Psoas muscle (tissue), 8 donors: Measurements from ENCODE around the gene PAF1. TPM values are rescaled to one million over a fixed set of nuclear protein-coding genes. Genes with fewer than 3 reads are reported as not detected.

Experiments used
- ATAC-seq, 4 donors: fragments of 200-7000 bp; cut with Tn5 transposase; one replicate each; pipeline ENCODE4 v1.9.1; 2020; ENCODE audit warnings: moderate library complexity in 3 of 4, mild to moderate bottlenecking in 2 of 4
- DNase-seq, 2 donors: peaks; one replicate each; pipeline ENCODE4 v3.0.0-alpha.2; 2020
- H3K27ac ChIP-seq: fragments of 200-600 bp; one replicate; pipeline ENCODE4 v1.8.0; 2022
- H3K27me3 ChIP-seq, 3 donors: fragments of 200-600 bp in 1 of 3; one replicate each; pipeline versions ENCODE4 v1.6.1 to v1.8.0; 2013 to 2022; ENCODE audit warnings: low read length in 2 of 3, mild to moderate bottlenecking in 2 of 3, moderate library complexity in 1 of 3; ENCODE audit not compliant: insufficient read depth in 3 of 3
- H3K36me3 ChIP-seq, 2 donors: fragments of 200-600 bp in 1 of 2; one replicate each; pipeline versions ENCODE4 v1.6.1 to v1.8.0; 2013 to 2022; ENCODE audit warnings: low read depth in 1 of 2, mild to moderate bottlenecking in 1 of 2, moderate library complexity in 1 of 2; ENCODE audit not compliant: insufficient read depth in 1 of 2
- H3K4me1 ChIP-seq: fragments of 200-600 bp; one replicate; pipeline ENCODE4 v1.8.0; 2022
- H3K4me3 ChIP-seq: fragments of 200-600 bp; one replicate; pipeline ENCODE4 v1.8.0; 2022; ENCODE audit warnings: mild to moderate bottlenecking
- H3K9me3 ChIP-seq: fragments of 200-600 bp; one replicate; pipeline ENCODE4 v1.8.0; 2022
- CTCF ChIP-seq: fragments of 200-600 bp; IDR thresholded peaks from one replicate; pipeline ENCODE4 v1.8.0; 2022; ENCODE audit warnings: antibody characterized with exemption
- WGBS, 3 donors: extraction: QIAGEN DNeasy Blood & Tissue Kit; methylation state at CpG; one replicate each; pipeline versions ENCODE4 v1.1.6 to v1.1.7; 2013; 5-methylcytosine and 5-hydroxymethylcytosine counted together
- intact Hi-C, 2 donors: fragments of 100-400 bp; cut with DNase I; formaldehyde crosslinking; loops; one replicate each; pipeline versions ENCODE4 v1.11.0 to v1.14.2; 2022
- polyA plus RNA-seq, 3 donors: library from polyadenylated mRNA; stranded (reverse); fragments of 200-250 nt; gene quantifications; one replicate each; pipeline ENCODE4 v1.2.3, GENCODE V29; 2013
- total RNA-seq, 4 donors: library from RNA; stranded (reverse); fragmentation: NEBNext Ultra II Directional in 2 of 4; extraction: Animal tissue kit (Norgen Biotek cat#: 25700) in 2 of 4; gene quantifications; one replicate each; pipeline versions ENCODE4 v1.2.1 to v1.2.4, GENCODE V29; 2021 to 2023
- donor health status: healthy with polysubstance abuse.
- donor health status: DM: no; HTN: no; CAD: no; lungs with moderate emphysema.
- donor health status: Bipolar disorder and iron deficiency.
- donor health status: healthy.
- donor health status: DM: yes; HTN: yes; CAD: no.
- donor health status: DM: no; HTN: no; CAD: no.
- donor health status: DM: no; HTN: no; CAD: no.
- donor health status: DM: yes; HTN: yes; CAD: no.

Gene PAF1
- total and polyA plus RNA-seq, 7 donors, result 33.7 to 58.0 (median 35.1) TPM

GRCh38 chr19:39423258-39424086 lies 32.6 kb upstream of the PAF1 start:
- no peak for DNase-seq
- intact Hi-C loops, result no loop called here

GRCh38 chr19:39422020-39422419 lies 31.1 kb upstream of the PAF1 start:
- 91 to 93% (median 92%) methylated on average over 5 of the region's 5 CpGs for WGBS, 3 donors
- Histone ChIP-seq H3K4me3 (no peak overlapping the region), H3K36me3 (peaks cover 0 to 20% of the 10 kb centered on the region in 2 donors), H3K27me3 (no peaks in the 10 kb centered on the region), H3K27ac (no peak overlapping the region), H3K4me1 (no peaks in the 10 kb centered on the region), H3K9me3 (no peaks in the 10 kb centered on the region)
- intact Hi-C loops, result no loop called here
- no peak for TF ChIP-seq CTCF
- no peak for DNase-seq
- ATAC-seq, result no peak

More at GRCh38 chr19:39423258-39424086, 32.6 kb upstream of the PAF1 start:
- Histone ChIP-seq H3K27ac (no peak overlapping the region), H3K9me3 (no peaks in the 10 kb centered on the region), H3K4me3 (no peak overlapping the region), H3K36me3 (peaks cover 0 to 17% of the 10 kb centered on the region in 2 donors), H3K4me1 (no peaks in the 10 kb centered on the region), H3K27me3 (no peaks in the 10 kb centered on the region)
- TF ChIP-seq CTCF, result no peak
- 62 to 73% (median 66%) methylated on average over 27 to 35 of the region's 35 CpGs for WGBS, 3 donors
- ATAC-seq, result no peak

- WGBS, 3 donors, result 88 to 90% (median 90%) methylated on average over 15 of the region's 15 CpGs
- ATAC-seq (no peak), DNase-seq (no peak)
- no peak overlapping the region for H3K27ac ChIP-seq
- H3K9me3 ChIP-seq, result no peaks in the 10 kb centered on the region
- intact Hi-C loops, result no loop called here
- H3K27me3 ChIP-seq, result no peaks in the 10 kb centered on the region
- no peak overlapping the region for H3K4me3 ChIP-seq
- H3K4me1 ChIP-seq, result no peaks in the 10 kb centered on the region
- TF ChIP-seq CTCF, result no peak
- H3K36me3 ChIP-seq, result peaks cover 0 to 20% of the 10 kb centered on the region in 2 donors
Measured at GRCh38 chr19:39420769-39421168, 29.9 kb upstream of the PAF1 start.

GRCh38 chr19:39419003-39419402 lies 28.1 kb upstream of the PAF1 start:
- H3K36me3 ChIP-seq, result peaks cover 0 to 20% of the 10 kb centered on the region in 2 donors
- intact Hi-C loops, result loop anchor here (5.0 to 10.0 kb wide), 2 partner anchors 37 to 294 kb away; partner anchors contain the start of gene PAK4 (in 1 of the 2)
- WGBS, 3 donors, result 76 to 90% (median 90%) methylated on average over 9 of the region's 9 CpGs
- H3K9me3 ChIP-seq, result no peaks in the 10 kb centered on the region
- no peak for ATAC-seq
- no peak for TF ChIP-seq CTCF
- H3K4me3 ChIP-seq, result no peak overlapping the region
- no peak overlapping the region for H3K27ac ChIP-seq
- H3K27me3 ChIP-seq, result no peaks in the 10 kb centered on the region
- DNase-seq, result no peak
- H3K4me1 ChIP-seq, result no peaks in the 10 kb centered on the region
